PC-9 (cell line): ENCODE results near the gene RPL39. TPM values are rescaled to one million over a fixed set of nuclear protein-coding genes. Genes with fewer than 3 reads are reported as not detected.
A peak's percentile ranks its signal among the peaks of the same experiment; 100 is the strongest.

ENCODE experiments used
- BruUV-seq: library from RNA; stranded (reverse); fragments of 400-500 nt; replicated peaks from 2 replicates; lab custom pipeline; 2021; lab: Mats Ljungman, UMichigan
- CTCF ChIA-PET: fragments of 300-600 bp; sonication (Branson Sonifier 250); formaldehyde crosslinking; loops from one replicate; lab custom pipeline; 2022; ENCODE audit warnings: antibody characterized with exemption; lab: Charles Lee
- POLR2A ChIA-PET: fragments of 300-600 bp; sonication (Branson Sonifier 250); formaldehyde crosslinking; loops from one replicate; lab custom pipeline; 2022; ENCODE audit warnings: antibody characterized with exemption; ENCODE audit not compliant: unreplicated experiment; lab: Charles Lee
- DNase-seq, 2 experiments: peaks; one replicate each; pipeline versions ENCODE4 v3.0.0 to v3.0.0-alpha.2; 2015 to 2022; ENCODE audit warnings: mixed read lengths in 1 of 2
- H2AFZ ChIP-seq: fragments of 200-600 bp; sonication (generic); 2 replicates; pipeline ENCODE4 v1.8.1; 2017; ENCODE audit warnings: antibody characterized with exemption
- H3F3A ChIP-seq: fragments of 200-600 bp; sonication (generic); 2 replicates; pipeline ENCODE4 v1.8.1; 2017; ENCODE audit warnings: antibody characterized with exemption, mild to moderate bottlenecking, low read depth; ENCODE audit not compliant: insufficient read depth
- H3K27ac ChIP-seq: fragments of 200-600 bp; sonication (generic); 2 replicates; pipeline ENCODE4 v1.6.1; 2016; ENCODE audit warnings: mixed run types
- H3K27me3 ChIP-seq: fragments of 200-600 bp; sonication (generic); 2 replicates; pipeline ENCODE4 v1.6.1; 2016; ENCODE audit warnings: low read depth, mixed run types; ENCODE audit not compliant: insufficient read depth
- H3K36me3 ChIP-seq: fragments of 200-600 bp; sonication (generic); 2 replicates; pipeline ENCODE4 v1.6.1; 2016; ENCODE audit warnings: low read depth, mixed run types
- H3K4me1 ChIP-seq: fragments of 200-600 bp; sonication (generic); replicated peaks from 2 replicates; pipeline ENCODE4 v1.6.1; 2016; ENCODE audit warnings: mixed run types; ENCODE audit not compliant: insufficient read depth
- H3K4me2 ChIP-seq: fragments of 200-600 bp; sonication (generic); 2 replicates; pipeline ENCODE4 v1.6.1; 2017; ENCODE audit warnings: mixed run types
- H3K4me3 ChIP-seq: fragments of 200-600 bp; sonication (generic); 2 replicates; pipeline ENCODE4 v1.6.1; 2016; ENCODE audit warnings: mixed run types
- H3K79me2 ChIP-seq: fragments of 200-600 bp; sonication (generic); 2 replicates; pipeline ENCODE4 v1.6.1; 2017; ENCODE audit warnings: low read depth, mixed run types
- H3K9me2 ChIP-seq: fragments of 200-600 bp; sonication (generic); 2 replicates; pipeline ENCODE4 v1.8.1; 2017; ENCODE audit warnings: mild to moderate bottlenecking; ENCODE audit not compliant: insufficient read depth
- H3K9me3 ChIP-seq: fragments of 200-600 bp; sonication (generic); 2 replicates; pipeline ENCODE4 v1.8.1; 2016; ENCODE audit warnings: low read depth; ENCODE audit not compliant: insufficient read depth
- H4K20me1 ChIP-seq: fragments of 200-600 bp; sonication (generic); 2 replicates; pipeline ENCODE4 v1.8.1; 2017; ENCODE audit not compliant: insufficient read depth
- CTCF ChIP-seq: fragments of 200-600 bp; sonication (generic); conservative IDR thresholded peaks from 2 replicates; pipeline ENCODE4 v1.6.1; 2017; ENCODE audit warnings: mixed run types, antibody characterized with exemption, mild to moderate bottlenecking, moderate library complexity
- EZH2 ChIP-seq: fragments of 200-600 bp; sonication (generic); IDR thresholded peaks from 2 replicates; pipeline ENCODE4 v1.8.0; 2017; ENCODE audit warnings: antibody characterized with exemption, low read depth
- intact Hi-C: fragments of 100-400 bp; cut with micrococcal nuclease; formaldehyde crosslinking; loops from one replicate; pipeline ENCODE4 v1.10.0; 2022; ENCODE audit not compliant: unreplicated experiment
- total RNA-seq: library from RNA; stranded (reverse); gene quantifications from 2 replicates; pipeline ENCODE4 v1.2.3, GENCODE V29; 2021

RPL39 gene
- total RNA-seq, 1 experiment from 2014 or later = 3,660 TPM

GRCh38 chrX:119758731-119759247 lies 32.6 kb downstream of the RPL39 start:
- no TSS peak for BruUV-seq
- no peaks in the 10 kb centered on the region for H3K27me3 ChIP-seq
- no peaks in the 10 kb centered on the region for H3K9me2 ChIP-seq
- no peaks in the 10 kb centered on the region for H3K36me3 ChIP-seq
- H3K79me2 ChIP-seq = no peaks in the 10 kb centered on the region
- intact Hi-C loops = no loop called here
- ChIA-PET POLR2A (interaction anchor here (0.6 to 1.2 kb wide), 9 partner anchors 26 to 1179 kb away, joined by 4 to 42 read pairs (median 15); partner anchors contain the start of genes NKRF, RPL39 and SEPTIN6), CTCF (interaction anchor here (0.6 to 1.8 kb wide), 3 partner anchors 32 to 275 kb away, joined by 5 to 11 read pairs (median 7); partner anchors contain the start of gene RPL39)
- no peaks in the 10 kb centered on the region for H3K9me3 ChIP-seq
- H3K4me2 ChIP-seq = peak overlapping the region; percentile 97
- H3K4me1 ChIP-seq = peaks cover 19% of the 10 kb centered on the region
- peak overlapping the region; percentile 96 for H2AFZ ChIP-seq
- TF ChIP-seq EZH2 (no peak), CTCF (no peak)
- H3F3A ChIP-seq = peaks cover 14% of the 10 kb centered on the region; the same call in 1 of the 2 replicates
- no peak overlapping the region for H3K27ac ChIP-seq
- H4K20me1 ChIP-seq = no peaks in the 10 kb centered on the region
- peak overlapping the region; percentile 62 for H3K4me3 ChIP-seq
- DNase-seq = peak in 1 of 2 experiments; percentile 47

- peak; percentile 47 to 78 for DNase-seq
- no peaks in the 10 kb centered on the region for H3K36me3 ChIP-seq
- peaks cover 15% of the 10 kb centered on the region for H3K4me1 ChIP-seq
- H3K27me3 ChIP-seq = no peaks in the 10 kb centered on the region
- H2AFZ ChIP-seq = peak within 1 kb of the TSS; percentile 96
- H3K79me2 ChIP-seq = no peaks in the 10 kb centered on the region
- ChIA-PET POLR2A (interaction anchor here (0.5 to 1.2 kb wide), 12 partner anchors 9 to 1179 kb away, joined by 3 to 42 read pairs (median 12); partner anchors contain the start of genes NKRF, RPL39 and SEPTIN6), CTCF (interaction anchor here (0.6 to 1.8 kb wide), 4 partner anchors 33 to 274 kb away, joined by 4 to 11 read pairs (median 7); partner anchors contain the start of genes RPL39 and UPF3B)
- peak within 1 kb of the TSS; percentile 97 for H3K4me2 ChIP-seq
- peaks cover 9% of the 10 kb centered on the region; the same call in 1 of the 2 replicates for H3F3A ChIP-seq
- H4K20me1 ChIP-seq = no peaks in the 10 kb centered on the region
- no TSS peak for BruUV-seq
- peak within 1 kb of the TSS; percentile 62 for H3K4me3 ChIP-seq
- no peak within 1 kb of the TSS for H3K27ac ChIP-seq
- intact Hi-C loops = no loop called here
- H3K9me3 ChIP-seq = no peaks in the 10 kb centered on the region
- H3K9me2 ChIP-seq = no peaks in the 10 kb centered on the region
- TF ChIP-seq CTCF (no peak), EZH2 (no peak)
Measured at GRCh38 chrX:119757979-119758730, 33.3 kb downstream of the RPL39 start, which contains the start of gene SOWAHD. Gene SOWAHD, plus strand, starts transcription at chrX:119758588. Its CDS starts 80 bp downstream, at chrX:119758668.

- CTCF ChIA-PET = interaction anchor here (0.6 to 1.8 kb wide), 3 partner anchors 34 to 96 kb away, joined by 4 to 11 read pairs (median 7); partner anchors contain the start of genes RPL39 and UPF3B
- POLR2A ChIA-PET = interaction anchor here (0.5 to 1.2 kb wide), 6 partner anchors 10 to 695 kb away, joined by 3 to 42 read pairs (median 12); partner anchors contain the start of genes NKRF, RPL39 and SEPTIN6
- no peaks in the 10 kb centered on the region for H3K9me2 ChIP-seq
- H3F3A ChIP-seq = peaks cover 3% of the 10 kb centered on the region; the same call in 1 of the 2 replicates
- H3K4me1 ChIP-seq = peaks cover 10% of the 10 kb centered on the region
- TF ChIP-seq CTCF (no peak), EZH2 (no peak)
- no peaks in the 10 kb centered on the region for H3K36me3 ChIP-seq
- no peaks in the 10 kb centered on the region for H3K79me2 ChIP-seq
- no peaks in the 10 kb centered on the region for H3K9me3 ChIP-seq
- H3K4me2 ChIP-seq = peak overlapping the region; percentile 97
- H2AFZ ChIP-seq = peak overlapping the region; percentile 96
- H3K4me3 ChIP-seq = peak overlapping the region; percentile 62
- intact Hi-C loops = no loop called here
- H4K20me1 ChIP-seq = no peaks in the 10 kb centered on the region
- no TSS peak for BruUV-seq
- no peaks in the 10 kb centered on the region for H3K27me3 ChIP-seq
- DNase-seq = no peak
- no peak overlapping the region for H3K27ac ChIP-seq
Measured at GRCh38 chrX:119757646-119757978, 33.8 kb downstream of the RPL39 start.
